ENCODE measurements around the gene LTV1. TPM values are rescaled to one million over a fixed set of nuclear protein-coding genes. Genes with fewer than 3 reads are reported as not detected.
A peak's percentile ranks its signal among the peaks of the same experiment; 100 is the strongest.

The LTV1 gene
- total and polyA plus RNA-seq, 9 of the 15 experiments (the other 6 are each of a cell fraction or from before 2014, with no cell fraction given), result 57.9 to 162 (median 119) TPM

GRCh38 chr6:143806282-143807102 lies 36.6 kb upstream of the LTV1 start (continued):
- TF ChIP-seq, protein P1, sequence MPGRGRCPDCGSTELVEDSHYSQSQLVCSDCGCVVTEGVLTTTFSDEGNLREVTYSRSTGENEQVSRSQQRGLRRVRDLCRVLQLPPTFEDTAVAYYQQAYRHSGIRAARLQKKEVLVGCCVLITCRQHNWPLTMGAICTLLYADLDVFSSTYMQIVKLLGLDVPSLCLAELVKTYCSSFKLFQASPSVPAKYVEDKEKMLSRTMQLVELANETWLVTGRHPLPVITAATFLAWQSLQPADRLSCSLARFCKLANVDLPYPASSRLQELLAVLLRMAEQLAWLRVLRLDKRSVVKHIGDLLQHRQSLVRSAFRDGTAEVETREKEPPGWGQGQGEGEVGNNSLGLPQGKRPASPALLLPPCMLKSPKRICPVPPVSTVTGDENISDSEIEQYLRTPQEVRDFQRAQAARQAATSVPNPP (IDR thresholded peaks at IDR 0.05; ENCODE audit: borderline replicate concordance, insufficient read depth, insufficient read length), result no peak
- TF ChIP-seq CTBP1 (IDR thresholded peaks at IDR 0.05; ENCODE audit: borderline replicate concordance), result peak; percentile 66
- TF ChIP-seq OTX1 (CRISPR knock-in tag; IDR thresholded peaks at IDR 0.05), result no peak
- TF ChIP-seq NEUROD1 (IDR thresholded peaks at IDR 0.05; ENCODE audit: borderline replicate concordance, low read depth, low read length, partially characterized antibody), result peak; percentile 93
- TF ChIP-seq TBL1XR1 (IDR thresholded peaks at IDR 0.05; ENCODE audit: low read length in 2 of 2), result peak in 1 of 2 experiments; percentile 95; a peak in 3 of 4 replicates
- no peak for TF ChIP-seq SREBF2 (CRISPR knock-in tag; IDR thresholded peaks at IDR 0.05)
- peak; percentile 28; the same call in 1 of the 2 replicates for TF ChIP-seq ARID3A (IDR thresholded peaks at IDR 0.05; ENCODE audit: borderline replicate concordance, low read depth, low read length)
- no peak for TF ChIP-seq THRAP3 (IDR thresholded peaks at IDR 0.05; ENCODE audit: borderline replicate concordance)
- no peak for TF ChIP-seq CAMTA2 (CRISPR knock-in tag; conservative IDR thresholded peaks at IDR 0.05)
- TF ChIP-seq HMG20A (CRISPR knock-in tag; conservative IDR thresholded peaks at IDR 0.05), result no peak; the same call in 1 of the 2 replicates
- no peak for TF ChIP-seq ZFP91 (CRISPR knock-in tag; IDR thresholded peaks at IDR 0.05)
- peak; percentile 83; the same call in 1 of the 2 replicates for TF ChIP-seq ELF4 (CRISPR knock-in tag; IDR thresholded peaks at IDR 0.05)
- TF ChIP-seq RBM17 (IDR thresholded peaks at IDR 0.05; ENCODE audit: borderline replicate concordance, low read depth, low read length), result no peak
- TF ChIP-seq HNRNPK (IDR thresholded peaks at IDR 0.05; ENCODE audit: low read depth, low read length, poor library complexity, severe bottlenecking), result no peak
- TF ChIP-seq, protein P2, sequence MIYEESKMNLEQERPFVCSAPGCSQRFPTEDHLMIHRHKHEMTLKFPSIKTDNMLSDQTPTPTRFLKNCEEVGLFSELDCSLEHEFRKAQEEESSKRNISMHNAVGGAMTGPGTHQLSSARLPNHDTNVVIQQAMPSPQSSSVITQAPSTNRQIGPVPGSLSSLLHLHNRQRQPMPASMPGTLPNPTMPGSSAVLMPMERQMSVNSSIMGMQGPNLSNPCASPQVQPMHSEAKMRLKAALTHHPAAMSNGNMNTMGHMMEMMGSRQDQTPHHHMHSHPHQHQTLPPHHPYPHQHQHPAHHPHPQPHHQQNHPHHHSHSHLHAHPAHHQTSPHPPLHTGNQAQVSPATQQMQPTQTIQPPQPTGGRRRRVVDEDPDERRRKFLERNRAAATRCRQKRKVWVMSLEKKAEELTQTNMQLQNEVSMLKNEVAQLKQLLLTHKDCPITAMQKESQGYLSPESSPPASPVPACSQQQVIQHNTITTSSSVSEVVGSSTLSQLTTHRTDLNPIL (CRISPR knock-in tag; IDR thresholded peaks at IDR 0.05), result no peak
- TF ChIP-seq, protein P3, sequence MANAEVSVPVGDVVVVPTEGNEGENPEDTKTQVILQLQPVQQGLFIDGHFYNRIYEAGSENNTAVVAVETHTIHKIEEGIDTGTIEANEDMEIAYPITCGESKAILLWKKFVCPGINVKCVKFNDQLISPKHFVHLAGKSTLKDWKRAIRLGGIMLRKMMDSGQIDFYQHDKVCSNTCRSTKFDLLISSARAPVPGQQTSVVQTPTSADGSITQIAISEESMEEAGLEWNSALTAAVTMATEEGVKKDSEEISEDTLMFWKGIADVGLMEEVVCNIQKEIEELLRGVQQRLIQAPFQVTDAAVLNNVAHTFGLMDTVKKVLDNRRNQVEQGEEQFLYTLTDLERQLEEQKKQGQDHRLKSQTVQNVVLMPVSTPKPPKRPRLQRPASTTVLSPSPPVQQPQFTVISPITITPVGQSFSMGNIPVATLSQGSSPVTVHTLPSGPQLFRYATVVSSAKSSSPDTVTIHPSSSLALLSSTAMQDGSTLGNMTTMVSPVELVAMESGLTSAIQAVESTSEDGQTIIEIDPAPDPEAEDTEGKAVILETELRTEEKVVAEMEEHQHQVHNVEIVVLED (CRISPR knock-in tag; IDR thresholded peaks at IDR 0.05), result no peak; the same call in 1 of the 2 replicates
- TF ChIP-seq NR2C1 (IDR thresholded peaks at IDR 0.05), result peak; percentile 38; the same call in 1 of the 2 replicates
- peak; percentile 81 for TF ChIP-seq NR2C1 (tag; IDR thresholded peaks at IDR 0.05)
- peak; percentile 79 for TF ChIP-seq SOX6 (IDR thresholded peaks at IDR 0.05)
- TF ChIP-seq ZNF766 (CRISPR knock-in tag; conservative IDR thresholded peaks at IDR 0.05), result peak; percentile 96
- TF ChIP-seq DPF2 (IDR thresholded peaks at IDR 0.05), result peak; percentile 98
